ENCODE data around the gene ARMC2.
A peak's percentile ranks its signal among the peaks of the same experiment; 100 is the strongest.
"Not testable (repeated sequence)": the region's sequence is repeated elsewhere in the genome, so short reads cannot be mapped to it uniquely, and the experiment has no call there.

The ARMC2 gene

DNA sequence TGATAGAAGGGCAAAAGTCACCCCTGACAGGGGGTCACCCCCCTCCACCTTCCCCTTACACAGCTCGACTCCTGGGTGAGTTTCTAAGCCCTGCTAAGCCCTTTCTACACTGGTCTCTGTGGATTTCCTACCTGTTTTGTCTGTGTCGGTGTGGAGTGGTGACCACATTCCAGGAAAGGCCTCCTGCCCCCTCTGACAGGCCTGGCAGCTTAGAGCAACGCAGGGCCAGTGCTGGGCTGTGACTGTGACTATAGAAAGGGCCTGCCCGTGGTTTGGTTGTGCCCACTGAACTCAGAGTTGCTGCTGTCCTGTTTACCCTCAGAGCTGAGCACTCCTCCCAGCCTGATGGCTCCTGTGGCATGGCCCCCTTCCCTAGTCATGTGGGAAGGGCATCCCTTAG lies 109.0 kb downstream of the ARMC2 start:
- no peak for DNase-seq

DNA sequence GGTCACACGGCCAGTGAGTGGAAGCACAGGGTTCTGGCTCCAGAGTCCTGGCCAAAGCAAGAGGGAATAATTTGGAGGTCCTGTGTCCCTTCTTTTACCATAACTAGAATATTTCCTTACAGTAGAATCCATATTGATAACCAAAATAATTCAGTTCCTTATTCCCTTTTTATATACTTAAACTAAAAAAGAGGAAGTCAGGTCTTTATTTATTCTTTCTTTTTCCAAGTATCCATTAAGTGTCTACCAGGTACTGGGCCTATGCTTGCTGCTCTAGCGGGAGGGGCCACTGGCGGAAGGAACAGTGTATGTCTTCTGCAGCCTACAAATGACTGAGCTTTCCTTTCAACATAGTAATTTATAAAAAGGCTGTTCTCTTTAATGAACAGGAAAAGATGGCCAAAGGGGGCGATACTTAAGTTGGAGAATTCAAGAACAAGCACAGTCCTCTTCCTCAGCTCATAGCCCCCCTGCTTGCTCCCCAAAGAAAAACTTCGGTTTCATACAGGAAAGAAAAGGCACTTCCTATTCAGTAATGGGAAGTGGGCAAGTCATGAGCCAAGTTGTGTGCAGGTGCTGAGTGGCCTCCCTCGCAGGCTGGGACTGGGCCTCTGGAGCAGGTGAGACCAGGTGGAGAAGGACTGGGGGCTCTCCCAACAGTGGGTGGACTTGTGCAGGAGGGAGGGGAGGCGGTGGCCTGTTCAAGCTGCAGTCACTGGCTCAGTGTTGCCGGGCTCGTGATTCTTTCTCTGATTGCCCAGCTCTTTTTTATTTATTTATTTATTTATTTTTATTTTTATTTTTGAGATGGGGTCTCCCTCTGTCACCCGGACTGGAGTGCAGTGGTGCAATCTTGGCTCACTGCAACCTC lies 110.9 kb downstream of the ARMC2 start:
- no peak for DNase-seq

DNA sequence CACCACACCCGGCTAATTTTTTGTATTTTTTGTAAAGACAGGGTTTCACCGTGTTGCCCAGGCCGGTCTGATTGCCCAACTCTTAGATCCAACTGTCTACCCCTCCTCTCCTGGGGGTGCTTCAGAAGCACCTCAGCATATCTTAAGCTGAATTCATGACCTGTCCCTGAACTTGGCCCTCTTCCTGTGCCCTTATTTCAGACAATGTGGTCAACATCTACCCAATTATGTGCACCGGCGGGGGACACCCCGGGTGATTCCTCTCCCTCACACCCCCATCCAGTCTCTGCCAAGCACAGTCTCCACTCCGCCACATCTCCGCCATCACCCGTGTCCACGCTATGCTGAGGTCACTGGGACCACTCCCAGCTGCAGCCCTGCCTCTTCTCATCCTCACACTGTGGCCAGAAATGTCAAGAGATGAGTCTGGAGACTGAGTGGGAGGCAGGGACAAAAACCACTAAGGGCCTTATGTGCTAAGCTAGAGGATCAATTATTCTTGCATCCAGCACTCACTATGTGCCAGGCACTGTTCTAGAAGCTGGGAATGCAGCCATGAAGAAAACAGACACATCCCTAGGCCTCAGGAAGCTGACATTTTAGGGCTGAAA lies 111.9 kb downstream of the ARMC2 start:
- no peak for DNase-seq

DNA sequence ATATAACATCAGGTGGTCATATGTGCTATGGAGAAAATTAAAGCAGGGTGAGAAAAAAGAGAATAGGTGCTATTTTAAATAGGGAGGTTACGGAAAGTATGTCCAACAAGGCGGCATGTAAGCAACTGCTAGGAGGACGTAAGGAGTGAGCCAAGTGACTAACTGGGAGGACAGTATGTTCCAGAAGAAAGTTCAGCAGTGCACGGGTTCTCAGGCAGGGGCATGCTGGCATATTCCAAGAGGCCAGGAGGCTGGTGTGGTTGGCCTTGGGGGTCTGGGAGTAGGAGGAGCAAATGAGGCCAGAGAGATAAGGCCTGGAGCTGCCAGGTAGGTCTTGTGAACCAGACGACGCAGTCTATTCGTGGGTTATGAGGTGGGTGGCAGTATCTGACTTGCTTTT lies 112.4 kb downstream of the ARMC2 start:
- no peak for DNase-seq

DNA sequence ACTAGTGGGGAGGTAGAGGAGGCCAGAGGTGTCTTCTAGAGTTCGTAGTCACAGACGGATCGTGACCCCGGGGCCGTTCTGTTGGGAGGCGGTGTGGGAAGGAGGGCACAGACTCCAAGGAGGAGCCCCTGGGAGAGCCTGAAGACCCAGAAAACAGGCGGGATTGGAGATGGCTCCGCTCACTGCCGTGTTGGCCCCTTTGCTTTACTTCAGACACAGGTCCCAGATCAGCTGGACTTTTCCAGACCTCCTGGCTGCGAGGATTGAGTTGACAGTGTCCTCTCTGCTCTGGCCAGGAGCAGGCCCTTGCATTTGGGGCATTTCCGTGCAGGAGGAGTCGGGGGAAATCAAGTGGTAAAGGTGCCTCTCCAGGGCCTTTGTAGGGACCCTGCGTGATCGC lies 112.9 kb downstream of the ARMC2 start:
- no peak for DNase-seq

DNA sequence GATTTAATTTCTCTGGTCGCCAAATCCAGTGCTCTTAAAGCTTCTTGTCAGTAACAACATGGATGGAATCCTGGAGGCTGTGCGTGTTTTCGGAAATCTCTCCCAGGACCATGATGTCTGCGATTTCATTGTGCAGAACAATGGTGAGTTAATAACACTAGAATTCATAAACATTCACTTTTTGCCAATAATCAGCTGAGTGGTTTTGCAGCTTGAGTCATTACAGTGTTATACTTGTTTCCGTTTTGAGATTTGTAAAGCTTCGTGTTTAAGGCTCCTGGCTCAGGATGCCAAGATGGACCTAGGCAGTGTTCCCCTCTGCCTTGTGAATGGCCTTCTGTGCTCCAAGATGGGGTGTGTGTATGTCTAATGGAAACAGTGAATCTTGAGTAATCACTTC lies 113.8 kb downstream of the ARMC2 start:
- DNase-seq: no peak

DNA sequence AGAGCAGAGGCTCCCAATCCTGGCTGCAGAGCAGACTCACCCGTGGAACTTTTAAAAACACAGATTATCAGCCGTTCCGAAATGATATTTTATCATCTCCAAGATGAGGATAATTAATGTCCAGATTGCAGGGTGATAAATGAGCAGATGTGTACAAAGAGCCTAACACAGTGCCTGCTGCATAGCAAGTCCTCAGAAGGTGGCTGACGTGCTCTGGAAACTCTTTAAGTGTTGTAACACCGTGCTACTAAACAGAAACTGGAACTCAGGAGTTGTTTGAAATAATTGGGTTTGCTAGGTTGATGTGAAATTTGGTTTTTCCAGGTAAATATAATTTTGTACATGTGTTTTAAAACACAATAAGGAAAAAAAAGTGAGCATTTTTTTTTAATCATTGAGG lies 118.0 kb downstream of the ARMC2 start:
- DNase-seq: peak; percentile 54 to 75

DNA sequence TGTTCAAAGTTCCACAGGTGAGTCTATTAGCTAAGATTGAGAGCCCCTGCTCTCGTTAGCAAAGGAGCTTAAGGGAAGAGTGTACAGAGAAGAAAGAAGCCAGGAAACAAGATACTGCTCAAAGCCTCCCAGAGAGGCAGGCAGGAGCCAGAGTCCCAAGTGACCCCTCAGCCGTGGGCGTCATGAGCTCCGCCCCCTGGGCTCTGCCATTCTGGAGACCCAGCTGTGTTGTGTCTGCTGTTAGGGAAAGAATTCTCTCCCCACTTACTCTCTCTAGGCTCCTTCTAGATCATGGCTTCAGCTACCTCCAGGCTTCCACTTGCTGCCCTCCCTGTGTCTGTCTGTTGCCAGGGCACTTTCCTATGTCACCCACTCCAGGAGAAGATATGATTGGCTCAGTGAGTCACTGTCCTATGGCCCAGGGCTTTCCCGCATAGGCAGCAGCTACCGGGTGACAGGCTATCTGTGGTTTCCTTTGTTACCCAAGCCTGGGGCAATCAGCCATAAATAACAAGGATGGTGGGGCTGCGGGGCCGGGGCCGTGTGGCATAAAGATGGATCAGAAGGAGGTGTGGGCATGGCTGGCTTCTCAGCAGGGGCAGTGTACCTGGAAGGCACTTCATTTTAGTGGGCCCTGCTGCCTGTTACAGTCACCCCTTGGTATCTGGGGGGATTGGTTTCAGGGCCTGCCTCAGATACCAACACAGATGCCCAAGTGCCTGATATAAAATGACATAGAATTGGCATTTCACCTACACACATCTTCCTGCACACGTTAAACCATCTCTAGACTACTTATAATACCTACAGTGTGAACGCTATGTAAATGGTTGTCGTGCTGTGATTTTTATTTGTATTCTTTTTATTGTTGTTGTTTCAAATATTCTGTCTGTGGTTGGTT lies 118.9 kb downstream of the ARMC2 start:
- peak; percentile 91 to 98 for DNase-seq

DNA sequence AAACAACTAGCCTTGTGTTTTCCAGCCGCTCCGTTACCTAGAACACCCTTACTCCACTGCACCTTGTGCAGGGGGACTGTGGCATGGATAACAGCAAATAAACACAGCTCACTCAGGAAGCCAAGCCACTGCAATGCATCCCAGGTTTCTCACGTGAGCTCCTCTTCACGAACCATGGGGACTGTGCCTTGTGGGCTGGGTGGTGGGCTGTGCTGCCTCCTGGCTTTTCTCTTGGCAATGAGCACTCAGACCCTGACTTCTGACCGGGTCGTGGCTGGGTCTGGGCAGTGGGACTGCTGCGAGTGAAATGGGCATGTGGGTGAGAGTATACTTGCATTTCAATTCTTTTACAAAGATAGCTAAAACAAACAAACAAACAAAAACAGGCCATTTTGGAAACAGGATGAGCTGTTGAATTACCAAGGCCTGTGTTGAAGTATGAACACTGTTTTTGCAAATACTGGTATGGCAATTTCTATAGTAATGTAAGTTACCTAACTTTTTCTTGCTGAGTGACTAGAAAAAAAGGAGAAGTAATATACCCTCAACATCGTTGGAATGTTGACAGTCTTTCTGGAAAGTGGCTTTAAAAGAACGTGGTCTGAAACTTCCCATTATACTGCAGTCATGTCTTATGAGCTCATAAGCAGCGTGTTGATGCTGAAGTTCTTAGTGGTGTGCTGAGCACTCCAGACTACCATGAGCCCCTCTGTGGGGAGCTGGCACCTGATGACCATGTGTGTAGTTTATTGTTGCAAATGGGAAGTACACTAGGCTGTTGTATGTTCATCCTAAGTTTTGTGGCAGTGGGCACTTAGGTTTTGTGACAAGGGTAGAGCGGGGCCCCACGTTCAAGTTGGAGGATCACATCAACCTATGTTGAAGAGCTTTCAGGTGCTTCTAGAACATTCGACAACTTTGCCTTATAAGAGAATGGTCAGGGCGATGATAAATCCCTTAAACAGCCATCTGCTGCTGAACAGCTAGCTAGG lies 120.4 kb downstream of the ARMC2 start:
- peak; percentile 77 to 94 for DNase-seq

DNA sequence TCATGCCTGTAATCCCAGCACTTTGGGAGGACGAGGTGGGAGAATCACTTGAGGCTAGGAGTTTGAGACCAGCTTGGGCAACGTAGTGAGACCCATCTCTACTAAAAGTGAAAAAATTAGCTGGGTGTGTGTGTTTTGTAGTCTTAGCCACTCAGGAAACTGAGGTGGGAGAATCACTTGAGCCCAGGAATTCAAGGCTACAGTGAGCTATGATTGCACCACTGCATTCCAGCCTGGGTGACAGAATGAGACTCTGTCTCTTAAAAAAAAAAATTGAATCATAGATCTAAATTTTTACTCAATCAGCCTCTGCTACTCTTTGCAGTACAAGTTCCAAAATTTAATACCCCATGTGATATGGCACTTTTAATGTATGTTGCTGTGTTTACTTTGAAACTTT lies 121.6 kb downstream of the ARMC2 start:
- no peak for DNase-seq

DNA sequence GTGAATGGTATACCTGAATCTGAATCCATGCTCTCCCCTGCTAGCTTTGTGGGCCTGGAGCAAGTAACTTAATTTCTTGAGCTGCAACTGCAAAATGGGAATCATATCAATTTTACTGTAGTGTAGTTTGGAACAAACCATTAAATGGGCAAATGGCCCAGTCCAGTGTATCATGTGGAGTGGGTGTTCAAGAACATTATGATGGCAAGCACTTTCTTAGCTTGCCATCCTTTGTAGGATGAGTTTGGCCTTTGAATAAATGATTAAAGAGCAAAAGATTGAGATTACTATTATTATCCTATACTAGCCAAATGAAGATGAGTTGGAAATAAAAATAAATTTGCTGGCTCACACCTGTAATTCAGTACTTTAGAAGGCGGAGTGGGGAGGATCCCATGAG lies 126.0 kb downstream of the ARMC2 start:
- DNase-seq: no peak

DNA sequence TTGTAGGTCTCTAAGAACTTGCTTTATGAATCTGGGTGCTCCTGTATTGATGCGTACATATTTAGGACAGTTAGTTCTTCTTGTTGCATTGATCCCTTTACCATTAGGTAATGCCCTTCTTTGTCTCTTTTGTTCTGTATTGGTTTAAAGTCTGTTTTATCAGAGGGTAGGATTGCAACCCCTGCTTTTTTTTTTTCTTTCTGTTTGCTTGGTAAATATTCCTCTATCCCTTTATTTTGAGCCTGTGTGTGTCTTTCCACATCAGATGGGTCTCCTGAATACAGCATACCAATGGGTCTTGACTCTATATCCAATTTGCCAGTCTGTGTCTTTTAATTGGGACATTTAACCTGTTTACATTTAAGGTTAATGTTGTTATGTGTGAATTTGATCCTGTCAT lies 130.4 kb downstream of the ARMC2 start:
- DNase-seq: not testable (repeated sequence)

DNA sequence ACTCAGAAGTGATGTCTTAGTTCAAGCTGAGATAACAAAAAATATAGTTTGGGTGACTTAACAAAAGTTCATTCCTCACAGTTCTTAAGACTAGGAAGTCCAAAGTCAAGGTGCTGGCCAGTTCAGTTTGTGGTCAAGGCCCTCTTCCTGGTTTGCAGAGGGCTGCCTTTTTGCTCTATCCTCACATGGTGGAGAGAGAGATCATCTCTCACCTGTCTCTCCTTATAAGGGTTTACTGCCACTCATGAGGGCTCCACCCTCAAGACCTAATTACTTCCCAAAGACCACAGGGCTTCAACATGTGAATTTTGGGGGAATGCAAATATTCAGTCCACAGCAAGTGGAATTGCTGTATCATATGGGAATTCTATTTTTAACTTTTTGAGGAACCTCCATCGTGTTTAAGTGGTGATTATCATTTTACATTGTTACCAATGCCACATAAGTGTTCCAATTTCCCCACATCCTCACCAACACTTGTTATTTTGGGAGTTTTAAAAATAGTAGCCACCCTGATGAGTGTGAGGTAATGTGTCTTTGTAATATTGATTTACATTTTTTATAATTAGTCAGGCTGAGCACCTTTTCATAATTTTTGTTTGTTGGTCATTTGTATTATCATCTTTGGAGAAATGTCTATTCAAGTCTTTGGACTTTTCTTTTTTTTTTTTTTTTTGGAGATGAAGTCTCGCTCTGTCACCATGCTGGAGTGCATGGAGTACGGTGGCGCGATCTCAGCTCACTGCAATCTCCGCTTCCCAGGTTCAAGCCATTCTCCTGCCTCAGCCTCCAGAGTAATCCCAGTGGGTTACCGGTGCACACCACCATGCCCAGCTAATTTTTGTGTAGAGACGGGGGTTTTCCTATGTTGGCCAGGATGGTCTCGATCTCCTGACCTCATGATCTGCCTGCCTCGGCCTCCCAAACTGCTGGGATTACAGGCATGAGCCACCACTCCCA lies 134.2 kb downstream of the ARMC2 start:
- DNase-seq: no peak

DNA sequence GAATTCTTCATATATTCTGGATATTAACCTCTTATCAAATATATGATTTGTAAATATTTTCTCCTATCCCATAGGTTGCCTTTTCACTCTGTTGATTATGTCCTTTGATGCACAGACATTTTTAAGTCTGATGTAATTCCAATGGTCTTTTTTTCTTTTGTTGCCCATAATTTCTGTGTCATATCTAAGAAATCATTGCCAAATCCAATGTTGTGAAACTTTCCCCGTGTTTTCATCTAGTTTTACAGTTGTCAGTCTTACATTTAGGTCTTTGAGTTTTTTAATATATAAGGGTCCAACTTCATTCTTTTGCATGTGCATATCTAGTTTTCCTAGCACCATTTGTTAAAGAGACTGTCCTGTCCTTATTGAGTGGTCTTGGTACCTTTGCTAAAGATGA lies 134.9 kb downstream of the ARMC2 start:
- DNase-seq: peak; percentile 47 to 64

DNA sequence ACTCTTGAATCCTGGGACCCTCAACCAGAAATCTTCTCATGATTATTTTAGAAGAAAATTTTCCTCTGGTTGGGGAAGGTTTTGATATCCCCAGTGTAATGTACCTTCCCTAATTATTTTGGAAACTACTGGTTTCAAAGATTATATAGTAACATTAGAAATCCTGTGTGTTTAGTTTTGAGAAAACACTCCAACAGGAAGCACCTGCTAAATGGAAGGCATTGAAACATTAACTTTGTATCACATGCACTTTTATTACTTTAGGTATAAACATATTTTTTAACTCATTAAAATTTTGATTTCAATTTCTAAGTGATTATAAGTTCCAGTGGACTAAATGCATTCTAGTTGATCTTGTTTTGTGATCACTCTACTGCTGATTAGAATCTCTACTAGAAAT lies 137.1 kb downstream of the ARMC2 start:
- no peak for DNase-seq

DNA sequence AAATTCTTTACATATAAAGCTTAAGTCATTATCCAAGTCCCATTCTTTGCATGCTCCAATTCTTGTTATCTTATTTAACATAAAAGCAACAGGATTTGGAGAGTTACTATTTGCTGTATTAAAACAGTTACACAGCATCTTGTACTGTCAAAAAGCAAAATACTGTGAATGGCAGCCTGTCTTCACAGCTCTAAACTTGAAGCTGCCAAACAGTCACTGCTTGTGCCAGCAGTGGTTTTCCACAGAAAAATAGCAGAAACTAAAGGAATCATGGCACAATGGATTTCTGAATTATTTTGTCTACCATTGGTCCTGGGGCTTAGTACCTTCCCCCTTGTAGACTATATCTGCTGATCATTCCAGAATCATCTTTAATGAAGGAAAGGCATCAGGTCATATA lies 138.9 kb downstream of the ARMC2 start:
- DNase-seq: no peak

DNA sequence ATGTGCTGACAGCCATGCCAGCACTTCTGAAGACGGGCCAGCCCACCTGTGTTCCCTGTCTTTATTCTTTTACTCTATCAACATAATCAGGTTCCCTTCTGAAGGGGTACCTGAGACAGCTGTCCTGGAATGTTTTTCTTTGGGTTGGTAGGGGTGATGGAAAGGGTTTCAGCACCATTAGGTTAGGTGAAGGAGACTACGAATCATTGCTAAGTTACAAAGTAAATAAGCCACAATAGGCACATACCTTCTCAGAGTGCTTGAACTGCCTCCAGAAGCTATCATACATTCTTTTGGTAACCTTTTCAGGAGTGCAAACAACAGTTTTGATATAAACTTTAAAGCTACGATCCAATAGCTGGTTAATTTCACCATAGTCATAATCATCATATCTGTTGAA lies 140.1 kb downstream of the ARMC2 start:
- DNase-seq: no peak

DNA sequence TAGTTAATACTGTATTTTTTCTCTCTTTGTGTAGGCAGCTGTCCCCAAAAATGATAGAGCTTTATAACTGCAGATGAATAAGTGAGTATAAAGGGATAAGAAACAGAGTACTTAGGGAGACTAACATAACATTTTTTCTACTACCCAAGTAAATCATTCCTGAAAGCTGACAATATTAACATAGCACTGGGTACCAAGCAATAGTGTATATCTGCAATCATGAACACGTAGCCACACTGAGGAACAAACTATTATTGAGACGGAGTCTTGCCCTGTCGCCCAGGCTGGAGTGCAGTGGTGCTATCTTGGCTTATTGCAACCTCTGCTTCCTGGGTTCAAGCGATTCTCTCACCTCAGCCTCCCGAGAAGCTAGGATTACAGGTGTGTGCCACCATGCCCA lies 140.5 kb downstream of the ARMC2 start:
- no peak for DNase-seq

DNA sequence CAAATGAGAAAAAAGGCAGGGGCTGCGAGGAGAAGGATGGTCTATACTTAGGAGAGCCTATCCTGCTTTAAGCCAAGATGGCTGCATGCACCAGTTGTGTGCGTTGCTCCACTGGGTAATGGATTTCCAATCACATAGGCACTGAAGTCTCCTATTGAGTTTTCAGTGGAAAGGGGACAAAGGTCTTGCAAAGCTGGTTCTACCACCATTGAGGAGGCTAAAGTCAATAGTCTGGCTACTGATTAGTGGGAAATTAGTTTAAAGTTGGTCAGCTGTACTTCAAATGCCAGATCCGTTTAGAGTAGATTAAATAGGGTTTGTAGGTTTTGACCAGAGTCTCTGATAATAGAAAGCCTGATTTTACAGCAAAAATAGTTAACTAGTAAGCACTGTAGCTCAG lies 141.5 kb downstream of the ARMC2 start:
- DNase-seq: no peak

DNA sequence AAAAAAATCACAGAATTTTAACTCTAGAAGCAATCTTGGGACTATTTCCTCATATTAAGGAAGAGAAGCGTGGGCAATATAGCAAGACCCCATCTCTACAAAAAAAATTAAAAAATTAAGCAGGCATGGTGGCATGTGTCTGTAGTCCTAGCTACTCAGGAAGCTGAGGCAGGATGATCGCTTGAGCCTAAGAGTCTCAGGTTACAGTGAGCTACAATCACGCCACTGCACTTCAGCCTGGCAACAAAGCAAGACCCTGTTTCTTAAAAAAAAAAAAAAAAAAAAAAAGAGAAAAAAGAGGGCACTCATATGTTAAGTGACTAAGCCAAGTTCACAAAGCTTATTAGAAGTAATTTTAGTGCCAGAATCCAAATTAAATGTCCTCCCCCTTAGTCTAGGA lies 145.7 kb downstream of the ARMC2 start:
- DNase-seq: no peak

DNA sequence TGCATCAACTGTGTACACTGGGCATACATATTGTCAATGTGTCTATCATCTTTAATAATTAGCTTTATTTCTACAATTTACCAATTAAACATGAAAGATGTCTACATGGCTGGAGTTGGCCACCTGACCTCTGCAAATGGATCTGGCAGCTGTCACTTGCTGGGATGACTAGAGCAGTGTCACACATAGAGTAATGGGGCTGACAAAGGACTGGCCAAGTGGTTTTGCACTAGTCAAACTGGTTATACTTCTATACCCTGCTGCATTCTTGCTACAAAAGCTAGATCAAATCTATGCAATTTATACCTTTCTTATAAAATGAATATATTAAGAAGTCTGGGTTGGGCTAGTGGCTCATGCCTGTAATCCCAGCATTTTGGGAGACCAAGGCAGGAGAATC lies 147.1 kb downstream of the ARMC2 start:
- no peak for DNase-seq
